H1 (cell line): Measurements from ENCODE around the gene ITGB8.
"Not testable (repeated sequence)": the region's sequence is repeated elsewhere in the genome, so short reads cannot be mapped to it uniquely, and the experiment has no call there.

Source experiments
- ATF2 ChIP-seq: IDR thresholded peaks from 2 replicates; pipeline ENCODE4 v1.6.1; 2012; ENCODE audit warnings: low read length, inconsistent platforms
- BRCA1 ChIP-seq: IDR thresholded peaks from 2 replicates; pipeline ENCODE4 v1.6.1; 2012; ENCODE audit warnings: low read depth, low read length, improper control_type of control experiment
- CTCF ChIP-seq, 3 experiments: IDR thresholded peaks; 1 replicate in 2 of 3; 2 replicates in 1 of 3; pipeline versions ENCODE4 v1.5.1 to v1.6.1; 2011; ENCODE audit warnings: low read length in 3 of 3, mild to moderate bottlenecking in 3 of 3, inconsistent platforms in 2 of 3, low read depth in 1 of 3, moderate library complexity in 1 of 3; ENCODE audit not compliant: insufficient read depth in 1 of 3; ENCODE audit errors: control extremely low read depth in 1 of 3
- PHF8 ChIP-seq: fragments of 200-600 bp; sonication (generic); conservative IDR thresholded peaks from 2 replicates; pipeline ENCODE4 v1.7.1; 2012; ENCODE audit warnings: low read depth, mild to moderate bottlenecking, inconsistent platforms, low read length, moderate library complexity
- POLR2A ChIP-seq, 2 experiments: IDR thresholded peaks; 1 replicate in 1 of 2; 2 replicates in 1 of 2; pipeline ENCODE4 v1.6.1; 2011; ENCODE audit warnings: low read depth in 2 of 2, low read length in 2 of 2, mild to moderate bottlenecking in 2 of 2; ENCODE audit errors: control extremely low read depth in 1 of 2
- TAF1 ChIP-seq: IDR thresholded peaks from 2 replicates; pipeline ENCODE4 v1.6.1; 2011; ENCODE audit warnings: mild to moderate bottlenecking, low read depth, low read length
- USF2 ChIP-seq: IDR thresholded peaks from 2 replicates; pipeline ENCODE4 v1.6.1; 2011; ENCODE audit warnings: low read length, improper control_type of control experiment
- YY1 ChIP-seq: IDR thresholded peaks from 2 replicates; pipeline ENCODE4 v1.6.1; 2011; ENCODE audit warnings: low read depth, mild to moderate bottlenecking, low read length

GRCh38 chr7:20389192-20389591, 58.5 kb downstream of the ITGB8 start:
- not testable (repeated sequence) for TF ChIP-seq BRCA1; PHF8; YY1; CTCF (IDR thresholded peaks at IDR 0.05; ENCODE audit: control extremely low read depth in 1 of 3, insufficient read depth in 1 of 3, low read depth in 1 of 3, low read length in 3 of 3); USF2; ATF2; POLR2A (IDR thresholded peaks at IDR 0.05; ENCODE audit: control extremely low read depth in 1 of 2, low read depth in 2 of 2, low read length in 2 of 2); TAF1
